Tibial artery (tissue), 4 donors: ENCODE data around the gene SPATA18.

Experiments used
- DNase-seq, 2 donors: peaks; one replicate each; pipeline ENCODE4 v3.0.0-alpha.2; 2019
- H3K27ac ChIP-seq, 2 donors: fragments of 200-600 bp; sonication (generic) in 1 of 2; 1 replicate in 1 of 2; 2 replicates in 1 of 2; pipeline ENCODE4 v1.5.1; 2018 to 2019; ENCODE audit warnings: mild to moderate bottlenecking in 1 of 2
- H3K27me3 ChIP-seq, 2 donors: fragments of 200-600 bp; sonication (generic) in 1 of 2; one replicate each; pipeline versions ENCODE4 v1.5.1 to v1.6.0; 2016 to 2019
- H3K36me3 ChIP-seq, 3 donors: fragments of 200-600 bp; sonication (generic) in 2 of 3; one replicate each; pipeline ENCODE4 v1.5.1; 2016 to 2019; ENCODE audit warnings: mild to moderate bottlenecking in 2 of 3
- H3K4me1 ChIP-seq, 4 donors: fragments of 200-600 bp; sonication (generic) in 2 of 4; 1 replicate in 3 of 4; 2 replicates in 1 of 4; pipeline ENCODE4 v1.5.1; 2016 to 2019
- H3K4me3 ChIP-seq, 2 donors: fragments of 200-600 bp; sonication (generic) in 1 of 2; 1 replicate in 1 of 2; 2 replicates in 1 of 2; pipeline ENCODE4 v1.5.1; 2018 to 2019; ENCODE audit warnings: mild to moderate bottlenecking in 2 of 2
- H3K9me3 ChIP-seq, 3 donors: fragments of 200-600 bp; sonication (generic) in 1 of 3; one replicate each; pipeline ENCODE4 v1.5.1; 2016 to 2019
- intact Hi-C: fragments of 100-400 bp; cut with DNase I; formaldehyde crosslinking; loops from one replicate; pipeline ENCODE4 v1.15.0; 2023; ENCODE audit warnings: low total_unique reads
- TF ChIP-seq, protein P1 (sequence below), 2 experiments: fragments of 200-600 bp in 1 of 2; fragments of 450-650 bp in 1 of 2; IDR thresholded peaks; one replicate each; pipeline ENCODE4 v1.5.1; 2017 to 2019; ENCODE audit warnings: antibody characterized with exemption in 2 of 2, mild to moderate bottlenecking in 1 of 2, moderate library complexity in 1 of 2

SPATA18 gene

DNA sequence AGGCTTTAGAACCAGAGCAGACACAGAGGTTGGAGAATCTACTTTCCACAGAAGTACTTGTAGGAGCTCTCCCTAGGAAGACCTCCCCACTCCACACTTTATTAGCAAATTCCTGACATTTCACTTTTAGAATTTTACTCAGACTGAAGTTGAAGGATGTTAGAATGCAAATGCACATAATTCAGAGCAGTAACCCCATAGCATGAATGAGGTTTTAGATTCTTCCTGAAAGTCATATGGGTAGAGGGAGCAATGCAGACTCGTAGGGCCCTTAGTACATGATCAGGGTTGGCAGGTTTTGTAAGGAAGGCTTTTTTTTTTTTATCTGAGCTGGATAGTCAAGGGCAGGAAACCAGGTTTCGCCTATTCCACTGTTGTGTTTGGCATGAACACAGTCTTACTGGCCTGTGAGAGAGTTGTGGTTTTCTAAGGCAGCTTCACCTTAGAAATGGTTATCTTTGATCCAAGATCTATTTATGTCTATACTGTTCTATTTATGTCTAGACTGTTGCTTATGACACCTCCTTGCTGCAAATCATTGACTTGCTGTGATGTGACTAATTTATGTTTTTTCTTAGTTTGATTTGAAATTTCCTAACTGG, 48.9 kb downstream of the SPATA18 start:
- Histone ChIP-seq H3K27ac (no peak overlapping the region), H3K4me1 (peaks cover 0 to 9% (median 3%) of the 10 kb centered on the region in 4 donors), H3K4me3 (no peak overlapping the region), H3K27me3 (no peaks in the 10 kb centered on the region), H3K9me3 (no peaks in the 10 kb centered on the region), H3K36me3 (no peaks in the 10 kb centered on the region)
- TF ChIP-seq, protein P1, sequence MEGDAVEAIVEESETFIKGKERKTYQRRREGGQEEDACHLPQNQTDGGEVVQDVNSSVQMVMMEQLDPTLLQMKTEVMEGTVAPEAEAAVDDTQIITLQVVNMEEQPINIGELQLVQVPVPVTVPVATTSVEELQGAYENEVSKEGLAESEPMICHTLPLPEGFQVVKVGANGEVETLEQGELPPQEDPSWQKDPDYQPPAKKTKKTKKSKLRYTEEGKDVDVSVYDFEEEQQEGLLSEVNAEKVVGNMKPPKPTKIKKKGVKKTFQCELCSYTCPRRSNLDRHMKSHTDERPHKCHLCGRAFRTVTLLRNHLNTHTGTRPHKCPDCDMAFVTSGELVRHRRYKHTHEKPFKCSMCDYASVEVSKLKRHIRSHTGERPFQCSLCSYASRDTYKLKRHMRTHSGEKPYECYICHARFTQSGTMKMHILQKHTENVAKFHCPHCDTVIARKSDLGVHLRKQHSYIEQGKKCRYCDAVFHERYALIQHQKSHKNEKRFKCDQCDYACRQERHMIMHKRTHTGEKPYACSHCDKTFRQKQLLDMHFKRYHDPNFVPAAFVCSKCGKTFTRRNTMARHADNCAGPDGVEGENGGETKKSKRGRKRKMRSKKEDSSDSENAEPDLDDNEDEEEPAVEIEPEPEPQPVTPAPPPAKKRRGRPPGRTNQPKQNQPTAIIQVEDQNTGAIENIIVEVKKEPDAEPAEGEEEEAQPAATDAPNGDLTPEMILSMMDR (IDR thresholded peaks at IDR 0.05): no peak
- intact Hi-C loops: no loop called here
- DNase-seq: no peak

DNA sequence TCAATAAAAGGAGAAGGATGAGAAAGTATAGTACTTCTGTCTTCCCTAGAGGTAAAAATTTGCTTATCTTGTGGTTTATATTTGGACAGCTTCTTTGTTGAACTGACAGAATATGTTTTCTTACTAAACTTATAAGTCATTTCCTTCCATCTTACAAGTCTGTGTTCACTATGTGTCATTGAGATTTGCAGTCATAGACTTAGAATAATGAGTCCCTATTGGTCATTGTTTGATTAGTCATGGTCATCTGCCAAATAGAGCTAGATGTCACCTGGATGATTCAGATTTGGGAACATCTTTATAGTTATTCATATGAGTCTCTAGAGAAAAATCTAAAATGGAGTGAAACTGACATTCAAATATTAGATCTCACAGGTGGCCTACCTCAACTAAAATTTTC, 51.5 kb downstream of the SPATA18 start:
- no peak overlapping the region for H3K4me3 ChIP-seq
- no peaks in the 10 kb centered on the region for H3K9me3 ChIP-seq
- no peak overlapping the region for H3K27ac ChIP-seq
- DNase-seq: no peak
- intact Hi-C loops: no loop called here
- no peaks in the 10 kb centered on the region for H3K27me3 ChIP-seq
- peaks cover 0 to 9% (median 3%) of the 10 kb centered on the region in 4 donors for H3K4me1 ChIP-seq
- H3K36me3 ChIP-seq: no peaks in the 10 kb centered on the region
- TF ChIP-seq, protein P1 (IDR thresholded peaks at IDR 0.05): no peak

DNA sequence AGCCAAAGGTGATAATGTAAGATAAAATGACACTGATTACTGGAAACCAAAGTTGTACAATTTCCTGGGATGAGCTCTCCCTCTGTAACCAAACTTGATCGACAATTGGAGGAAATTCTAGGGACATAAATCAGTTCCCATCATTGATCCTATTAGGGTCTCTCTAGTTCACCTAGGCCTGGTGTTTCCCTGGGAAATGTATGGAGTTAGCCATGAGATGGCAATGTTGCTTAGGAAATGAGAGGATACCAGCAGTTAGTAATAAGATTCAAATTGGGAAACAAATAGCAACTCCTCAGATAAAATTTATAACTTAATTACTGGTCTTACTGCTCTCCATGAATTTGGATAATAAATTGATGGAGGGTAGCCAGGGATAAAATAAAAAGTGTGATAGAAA, 52.2 kb downstream of the SPATA18 start:
- H3K27ac ChIP-seq: no peak overlapping the region
- no peaks in the 10 kb centered on the region for H3K9me3 ChIP-seq
- H3K4me3 ChIP-seq: no peak overlapping the region
- no peaks in the 10 kb centered on the region for H3K27me3 ChIP-seq
- intact Hi-C loops: no loop called here
- no peaks in the 10 kb centered on the region for H3K36me3 ChIP-seq
- TF ChIP-seq, protein P1 (IDR thresholded peaks at IDR 0.05): peak; percentile 4 to 20
- H3K4me1 ChIP-seq: peaks cover 0 to 9% (median 3%) of the 10 kb centered on the region in 4 donors
- DNase-seq: no peak

DNA sequence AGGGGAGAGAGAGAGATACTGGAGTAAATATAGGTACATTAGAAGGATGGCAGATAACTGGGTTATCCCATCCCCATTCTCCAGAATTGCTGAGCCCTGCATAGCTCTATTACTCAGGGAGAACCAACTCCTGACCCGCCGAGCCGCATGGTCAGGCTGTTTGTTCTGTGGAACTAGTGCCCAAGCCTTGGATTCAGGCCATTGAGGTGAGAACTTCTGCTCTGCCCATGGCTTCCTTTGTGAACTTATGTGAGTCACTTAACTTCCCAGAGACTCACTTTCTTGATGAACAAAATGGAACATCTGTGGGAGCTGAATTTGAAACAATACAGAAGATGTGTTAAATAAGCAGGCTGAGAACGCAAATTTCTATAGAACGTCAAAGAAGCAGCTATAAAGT, 54.2 kb downstream of the SPATA18 start:
- intact Hi-C loops: no loop called here
- H3K27ac ChIP-seq: no peak overlapping the region
- peaks cover 0 to under 1% (median 0%) of the 10 kb centered on the region in 4 donors for H3K4me1 ChIP-seq
- H3K36me3 ChIP-seq: no peaks in the 10 kb centered on the region
- TF ChIP-seq, protein P1 (IDR thresholded peaks at IDR 0.05): no peak
- no peak overlapping the region for H3K4me3 ChIP-seq
- no peak for DNase-seq
- H3K9me3 ChIP-seq: no peaks in the 10 kb centered on the region
- no peaks in the 10 kb centered on the region for H3K27me3 ChIP-seq

DNA sequence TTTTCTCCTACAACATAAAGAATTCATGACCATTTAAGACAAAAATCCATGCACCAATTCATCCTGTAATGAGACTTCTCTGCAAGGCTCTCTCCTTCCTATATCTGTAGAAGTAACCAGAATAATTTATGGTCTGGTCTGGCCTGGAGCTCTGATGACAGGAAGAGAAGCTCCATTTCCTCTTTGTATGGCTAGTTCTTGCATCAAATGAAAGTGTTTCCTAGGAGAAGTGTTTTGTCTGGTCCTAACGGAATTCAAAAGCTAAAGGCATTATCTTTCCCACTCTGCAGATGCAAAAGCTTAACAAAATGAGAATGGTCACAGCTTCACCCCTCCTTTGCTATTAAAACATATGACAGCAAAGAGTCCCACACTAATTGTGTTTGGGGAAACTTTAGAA, 55.1 kb downstream of the SPATA18 start:
- no peak for DNase-seq
- no peaks in the 10 kb centered on the region for H3K4me1 ChIP-seq
- no peaks in the 10 kb centered on the region for H3K9me3 ChIP-seq
- no peaks in the 10 kb centered on the region for H3K27me3 ChIP-seq
- TF ChIP-seq, protein P1 (IDR thresholded peaks at IDR 0.05): no peak
- intact Hi-C loops: no loop called here
- no peak overlapping the region for H3K4me3 ChIP-seq
- no peaks in the 10 kb centered on the region for H3K36me3 ChIP-seq
- H3K27ac ChIP-seq: no peak overlapping the region

DNA sequence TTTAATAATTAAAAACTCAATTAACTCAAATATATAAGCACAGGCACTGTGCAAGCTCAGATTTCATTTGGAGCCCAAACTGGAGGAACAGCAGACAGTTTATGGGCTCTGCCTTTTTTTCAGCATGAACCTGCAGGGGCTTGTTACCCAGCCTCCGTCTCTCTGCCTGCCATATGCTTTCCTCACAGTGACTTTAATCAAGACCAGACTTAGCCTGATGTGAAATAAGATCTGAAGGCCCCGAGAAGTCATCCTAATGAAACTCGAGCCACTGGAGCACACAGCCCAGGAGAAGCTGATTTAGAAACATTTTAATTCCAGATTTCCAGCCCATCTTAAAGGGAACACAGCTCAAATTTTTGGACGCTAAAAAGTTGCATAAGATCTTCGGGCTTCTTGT, 55.6 kb downstream of the SPATA18 start:
- H3K4me1 ChIP-seq: no peaks in the 10 kb centered on the region
- no peak overlapping the region for H3K4me3 ChIP-seq
- no peaks in the 10 kb centered on the region for H3K36me3 ChIP-seq
- no peaks in the 10 kb centered on the region for H3K27me3 ChIP-seq
- TF ChIP-seq, protein P1 (IDR thresholded peaks at IDR 0.05): no peak
- DNase-seq: peak in 1 of 2 donors; percentile 24
- intact Hi-C loops: no loop called here
- no peak overlapping the region for H3K27ac ChIP-seq
- H3K9me3 ChIP-seq: no peaks in the 10 kb centered on the region
